GM18870 (cell line): ENCODE results near the gene PRKG1.
"Not testable (repeated sequence)": the region's sequence is repeated elsewhere in the genome, so short reads cannot be mapped to it uniquely, and the experiment has no call there.

Source experiments
- ATAC-seq: cut with Tn5 transposase; IDR thresholded peaks from one replicate; pipeline ENCODE4 v1.9.1; 2021; ENCODE audit warnings: moderate library complexity; ENCODE audit not compliant: unreplicated experiment

PRKG1 gene

GRCh38 chr10:52028523-52028858, 954.2 kb downstream of the PRKG1 start:
- ATAC-seq = no peak

GRCh38 chr10:52029628-52030027, 955.3 kb downstream of the PRKG1 start:
- ATAC-seq = no peak

GRCh38 chr10:52030051-52030790, 955.9 kb downstream of the PRKG1 start:
- ATAC-seq = no peak

DNA sequence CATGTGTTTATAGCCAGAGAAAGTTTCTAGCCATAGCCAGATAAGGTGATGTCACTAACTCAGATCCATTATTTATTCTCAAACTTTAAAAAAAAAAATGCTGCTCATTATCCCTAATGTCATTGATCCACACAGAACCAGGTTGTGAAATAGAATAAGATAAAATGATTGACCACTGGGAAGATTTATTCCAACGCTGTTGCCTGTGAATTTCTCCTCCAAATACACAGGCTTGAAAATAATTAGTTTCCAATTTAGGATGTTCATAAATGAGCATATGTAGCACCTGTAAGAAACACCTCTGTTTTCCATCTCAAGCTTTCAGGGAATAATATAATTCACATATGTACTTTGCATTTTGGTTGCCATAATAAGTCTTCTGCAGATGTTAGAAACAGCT, 956.7 kb downstream of the PRKG1 start:
- ATAC-seq = no peak

- no peak for ATAC-seq
Observed at GRCh38 chr10:52031771-52032170, 957.5 kb downstream of the PRKG1 start.

- no peak for ATAC-seq
Observed at GRCh38 chr10:52032681-52033629, 958.7 kb downstream of the PRKG1 start.

DNA sequence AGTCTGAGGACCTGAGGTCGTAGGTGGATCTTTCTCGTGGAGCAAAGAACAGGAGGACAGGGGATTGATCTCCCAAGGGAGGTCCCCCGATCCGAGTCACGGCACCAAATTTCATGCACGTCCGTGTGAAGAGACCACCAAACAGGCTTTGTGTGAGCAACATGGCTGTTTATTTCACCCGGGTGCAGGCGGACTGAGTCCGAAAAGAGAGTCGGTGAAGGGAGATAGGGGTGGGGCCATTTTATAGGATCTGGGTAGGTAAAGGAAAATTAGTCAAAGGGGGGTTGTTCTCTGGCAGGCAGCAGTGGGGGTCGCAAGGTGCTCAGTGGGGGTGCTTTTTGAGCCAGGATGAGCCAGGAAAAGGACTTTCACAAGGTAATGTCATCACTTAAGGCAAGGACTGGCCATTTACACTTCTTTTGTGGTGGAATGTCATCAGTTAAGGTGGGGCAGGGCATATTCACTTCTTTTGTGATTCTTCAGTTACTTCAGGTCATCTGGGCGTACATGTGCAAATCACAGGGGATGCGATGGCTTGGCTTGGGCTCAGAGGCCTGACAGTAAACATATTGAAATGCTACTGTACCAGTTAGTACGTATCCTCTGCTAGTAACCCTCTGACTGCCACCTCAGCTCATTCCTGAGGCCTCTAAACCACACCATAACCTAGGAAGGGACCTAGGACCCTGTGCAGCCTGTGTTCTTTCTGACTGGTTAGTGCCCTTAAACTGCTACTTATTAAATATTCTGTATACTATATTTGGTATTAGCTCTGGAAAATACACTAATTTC, 964.9 kb downstream of the PRKG1 start:
- ATAC-seq = not testable (repeated sequence)

DNA sequence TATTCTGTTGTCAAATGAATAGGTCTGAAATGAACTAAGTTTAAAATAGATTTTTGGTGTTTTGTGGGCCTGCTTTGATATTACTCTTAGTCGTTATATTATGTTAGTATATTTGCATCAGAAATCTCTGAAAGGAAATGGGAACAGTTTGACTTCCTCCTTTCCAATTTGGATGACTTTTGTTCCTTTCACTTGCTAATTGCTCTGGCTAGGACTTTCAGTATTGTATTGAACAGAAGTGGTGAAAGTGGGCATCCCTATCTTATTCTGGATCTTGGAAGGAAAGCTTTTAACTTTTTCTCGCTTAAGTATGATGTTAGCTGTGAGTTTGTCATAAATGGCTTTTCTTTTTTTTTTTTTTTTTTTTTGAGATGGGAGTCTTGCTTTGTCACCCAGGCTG, 966.2 kb downstream of the PRKG1 start:
- no peak for ATAC-seq

GRCh38 chr10:52043811-52044210, 969.5 kb downstream of the PRKG1 start:
- no peak for ATAC-seq

GRCh38 chr10:52048051-52048450, 973.8 kb downstream of the PRKG1 start:
- no peak for ATAC-seq

DNA sequence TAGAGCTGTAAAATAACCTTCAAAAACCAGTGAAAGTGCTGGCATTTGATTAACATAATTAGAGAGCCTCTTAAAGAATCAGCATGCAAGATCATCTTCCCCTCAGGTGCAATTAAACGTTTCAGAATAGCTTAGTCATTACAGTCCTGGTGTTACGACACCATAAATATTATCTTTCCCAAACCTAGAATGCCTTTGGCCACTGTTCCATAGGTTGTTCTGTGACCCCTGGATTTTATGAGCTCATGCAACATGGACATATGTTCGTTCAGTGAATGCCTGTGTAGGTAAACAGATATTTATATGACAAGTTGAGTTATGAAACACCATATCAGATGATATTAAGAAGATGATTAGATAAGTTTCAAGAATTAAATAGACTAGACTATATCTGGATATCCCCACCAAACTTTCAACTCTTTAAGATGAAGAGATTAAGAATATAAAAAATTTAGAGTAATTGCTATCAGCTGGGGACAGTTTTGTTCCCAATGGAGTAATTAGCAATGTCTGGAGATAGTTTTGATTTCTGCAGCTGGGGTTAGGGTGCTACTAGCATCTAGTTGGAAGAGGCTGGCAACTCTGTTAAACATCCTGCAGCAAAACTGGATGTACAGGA, 976.3 kb downstream of the PRKG1 start:
- ATAC-seq = no peak

GRCh38 chr10:52053497-52053896, 979.2 kb downstream of the PRKG1 start:
- no peak for ATAC-seq

GRCh38 chr10:52056291-52056690, 982.0 kb downstream of the PRKG1 start:
- ATAC-seq = no peak

- no peak for ATAC-seq
Observed at GRCh38 chr10:52059089-52059488, 984.8 kb downstream of the PRKG1 start.

DNA sequence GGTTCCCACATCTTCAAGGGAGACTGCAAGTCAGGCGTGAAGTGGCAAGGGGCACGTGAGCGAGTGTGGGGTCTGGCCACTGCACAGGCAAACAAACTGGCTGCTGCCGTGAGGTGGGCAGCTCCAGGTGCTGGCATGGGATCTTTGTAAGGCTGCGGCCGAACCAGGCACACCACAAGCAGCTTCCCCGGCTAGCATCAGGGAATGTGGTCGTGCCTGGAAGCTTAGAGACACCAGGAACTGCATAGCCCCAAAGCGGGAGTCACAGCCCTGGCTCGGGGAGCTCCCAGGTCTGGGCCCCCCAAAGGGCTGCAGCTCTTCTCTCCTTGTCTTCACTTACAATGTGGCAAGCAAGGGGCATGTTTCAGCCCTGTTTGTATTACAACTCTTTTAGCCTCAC, 988.9 kb downstream of the PRKG1 start:
- ATAC-seq = no peak

GRCh38 chr10:52064084-52064845, 990.0 kb downstream of the PRKG1 start:
- no peak for ATAC-seq

DNA sequence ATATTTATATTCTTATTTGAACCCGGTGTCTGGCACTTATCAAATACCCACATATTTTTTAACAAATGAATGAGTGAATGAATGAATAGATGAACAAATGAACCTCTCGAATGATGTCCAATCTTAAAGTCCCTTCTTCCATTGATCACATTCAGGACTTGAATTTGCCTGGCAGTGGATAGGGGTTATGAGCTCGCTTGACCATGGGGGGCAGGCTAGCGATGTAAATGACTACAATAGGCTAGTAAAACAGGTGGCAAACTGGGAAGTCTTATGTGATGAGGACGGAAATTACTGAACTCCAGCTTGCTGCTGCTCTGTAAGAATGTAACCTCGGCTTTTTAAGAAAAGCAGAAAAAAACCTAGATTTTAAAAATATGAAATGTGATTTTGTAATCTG, 992.1 kb downstream of the PRKG1 start:
- ATAC-seq = no peak

DNA sequence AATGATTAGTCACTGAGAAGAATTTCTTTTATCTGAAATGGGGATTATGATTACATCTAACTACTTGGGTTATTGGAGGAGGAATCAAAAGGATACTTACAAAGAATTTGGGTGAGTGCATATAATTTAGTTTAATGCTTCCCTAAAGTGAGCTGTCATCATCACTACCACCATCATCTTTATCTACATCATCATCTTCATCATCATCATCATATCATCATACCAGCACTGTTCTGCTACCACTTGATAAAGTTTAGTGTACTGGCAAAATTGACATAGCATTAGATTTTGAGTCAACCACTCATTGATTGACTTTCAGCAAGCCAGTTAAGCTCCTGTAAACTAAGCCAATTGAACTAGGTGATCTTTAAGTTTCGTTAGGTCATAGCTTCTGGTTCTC, 994.2 kb downstream of the PRKG1 start:
- ATAC-seq = no peak

GRCh38 chr10:52071814-52072213, 997.5 kb downstream of the PRKG1 start:
- no peak for ATAC-seq

GRCh38 chr10:52074505-52075026, 1000.3 kb downstream of the PRKG1 start:
- ATAC-seq = no peak
